SK-N-SH (cell line): ENCODE data around the gene CALML4. TPM values are rescaled to one million over a fixed set of nuclear protein-coding genes. Genes with fewer than 3 reads are reported as not detected.
"Not testable (repeated sequence)": the region's sequence is repeated elsewhere in the genome, so short reads cannot be mapped to it uniquely, and the experiment has no call there.

Experiments used
- CTCF ChIA-PET: fragments of 300-600, 350-600 bp; formaldehyde crosslinking; extraction: SDS; loops from one replicate; lab custom pipeline; 2021; lab: Yijun Ruan, JAX
- POLR2A ChIA-PET: fragments of 350-600 bp; sonication (Branson Sonifier 250); formaldehyde crosslinking; extraction: SDS; loops from one replicate; lab custom pipeline; 2020; ENCODE audit warnings: antibody characterized with exemption, inconsistent platforms; lab: Yijun Ruan, JAX
- DNase-seq: peaks from one replicate; pipeline ENCODE4 v3.0.0; 2012
- H2AFZ ChIP-seq: fragments of 200-600 bp; sonication (generic); 2 replicates; pipeline ENCODE4 v1.8.1; 2016; ENCODE audit warnings: antibody characterized with exemption, mild to moderate bottlenecking, low read depth
- H3F3A ChIP-seq: fragments of 200-600 bp; sonication (generic); replicated peaks from 2 replicates; pipeline ENCODE3; 2016; ENCODE audit warnings: antibody characterized with exemption, mild to moderate bottlenecking; ENCODE audit not compliant: insufficient read depth
- H3K27ac ChIP-seq, 2 experiments: fragments of 200-500 bp in 1 of 2; fragments of 200-600 bp in 1 of 2; sonication (Bioruptor generic) in 1 of 2; sonication (generic), shearing (Covaris generic) in 1 of 2; 2 replicates each; pipeline versions ENCODE4 v1.5.1 to v1.6.1; 2014 to 2016; ENCODE audit warnings: low read depth in 2 of 2, inconsistent platforms in 1 of 2, low read length in 1 of 2, mild to moderate bottlenecking in 1 of 2, mixed read lengths in 1 of 2
- H3K27me3 ChIP-seq: fragments of 200-600 bp; sonication (generic), shearing (Covaris generic); 2 replicates; pipeline ENCODE4 v1.6.1; 2016; ENCODE audit warnings: mixed run types; ENCODE audit not compliant: insufficient read depth
- H3K36me3 ChIP-seq, 2 experiments: fragments of 200-500 bp in 1 of 2; fragments of 200-600 bp in 1 of 2; sonication (Bioruptor generic) in 1 of 2; sonication (generic) in 1 of 2; replicated peaks in 1 of 2; 2 replicates each; pipeline versions ENCODE3 to v1.5.1; 2014 to 2016; ENCODE audit warnings: low read length in 1 of 2, mild to moderate bottlenecking in 1 of 2; ENCODE audit not compliant: insufficient read depth in 2 of 2, control insufficient read depth in 1 of 2
- H3K4me1 ChIP-seq, 2 experiments: fragments of 200-500 bp in 1 of 2; fragments of 200-600 bp in 1 of 2; sonication (Bioruptor generic) in 1 of 2; sonication (generic), shearing (Covaris generic) in 1 of 2; 2 replicates each; pipeline versions ENCODE4 v1.5.1 to v1.6.1; 2014 to 2016; ENCODE audit warnings: low read depth in 1 of 2, low read length in 1 of 2, mixed run types in 1 of 2; ENCODE audit not compliant: insufficient read depth in 2 of 2, control insufficient read depth in 1 of 2
- H3K4me2 ChIP-seq: fragments of 200-600 bp; sonication (generic), shearing (Covaris generic); 2 replicates; pipeline ENCODE4 v1.6.1; 2017; ENCODE audit warnings: mixed run types
- H3K4me3 ChIP-seq, 2 experiments: fragments of 200-500 bp in 1 of 2; fragments of 200-600 bp in 1 of 2; sonication (Bioruptor generic) in 1 of 2; sonication (generic), shearing (Covaris generic) in 1 of 2; 2 replicates each; pipeline versions ENCODE4 v1.5.1 to v1.8.1; 2014 to 2016; ENCODE audit warnings: low read depth in 2 of 2, inconsistent platforms in 1 of 2, low read length in 1 of 2, mild to moderate bottlenecking in 1 of 2, mixed read lengths in 1 of 2, moderate library complexity in 1 of 2
- H3K79me2 ChIP-seq: fragments of 200-600 bp; sonication (generic); 2 replicates; pipeline ENCODE4 v1.8.1; 2017; ENCODE audit warnings: mild to moderate bottlenecking; ENCODE audit not compliant: insufficient read depth
- H3K9ac ChIP-seq: fragments of 200-600 bp; sonication (generic); 2 replicates; pipeline ENCODE4 v1.6.1; 2017; ENCODE audit warnings: mixed run types
- H3K9me2 ChIP-seq: fragments of 200-600 bp; sonication (generic); 2 replicates; pipeline ENCODE4 v1.6.1; 2017; ENCODE audit warnings: mixed run types
- H3K9me3 ChIP-seq: fragments of 200-600 bp; sonication (generic); 2 replicates; pipeline ENCODE4 v1.6.1; 2017; ENCODE audit warnings: mixed run types, mild to moderate bottlenecking, moderate library complexity
- H4K20me1 ChIP-seq: fragments of 200-600 bp; sonication (generic); 2 replicates; pipeline ENCODE4 v1.6.1; 2017; ENCODE audit warnings: mild to moderate bottlenecking, mixed run types; ENCODE audit not compliant: insufficient read depth
- CHD2 ChIP-seq: fragments of 150-350 bp; IDR thresholded peaks from 2 replicates; pipeline ENCODE4 v1.6.1; 2018; ENCODE audit warnings: low read length; ENCODE audit not compliant: partially characterized antibody
- FOXM1 ChIP-seq: IDR thresholded peaks from 2 replicates; pipeline ENCODE4 v1.4.0; 2012; ENCODE audit warnings: low read depth, mild to moderate bottlenecking
- GABPA ChIP-seq: IDR thresholded peaks from 2 replicates; pipeline ENCODE4 v1.4.0; 2012; ENCODE audit warnings: low read depth, mild to moderate bottlenecking
- JUND ChIP-seq: IDR thresholded peaks from 2 replicates; pipeline ENCODE4 v1.4.0; 2012
- MAX ChIP-seq: IDR thresholded peaks from 2 replicates; pipeline ENCODE4 v1.4.0; 2012; ENCODE audit warnings: low read depth
- RAD21 ChIP-seq: IDR thresholded peaks from 2 replicates; pipeline ENCODE4 v1.6.1; 2012; ENCODE audit warnings: mild to moderate bottlenecking, low read length
- REST ChIP-seq: IDR thresholded peaks from 2 replicates; pipeline ENCODE4 v1.6.1; 2012; ENCODE audit warnings: mild to moderate bottlenecking, low read depth, low read length, moderate library complexity
- RFX5 ChIP-seq: IDR thresholded peaks from 2 replicates; pipeline ENCODE4 v1.6.1; 2012; ENCODE audit warnings: mild to moderate bottlenecking, improper control_type of control experiment, low read length
- SIN3A ChIP-seq: IDR thresholded peaks from 2 replicates; pipeline ENCODE4 v1.6.1; 2012; ENCODE audit warnings: low read depth, mild to moderate bottlenecking, low read length, moderate library complexity, borderline replicate concordance
- TCF12 ChIP-seq: IDR thresholded peaks from 2 replicates; pipeline ENCODE4 v1.4.0; 2012
- TEAD4 ChIP-seq: IDR thresholded peaks from 2 replicates; pipeline ENCODE4 v1.4.0; 2012; ENCODE audit warnings: mild to moderate bottlenecking, borderline replicate concordance; ENCODE audit not compliant: insufficient read depth
- USF2 ChIP-seq: fragments of 150-350 bp; IDR thresholded peaks from 2 replicates; pipeline ENCODE4 v1.6.1; 2017; ENCODE audit warnings: antibody characterized with exemption, low read length, low read depth, borderline replicate concordance
- ZBTB33 ChIP-seq: IDR thresholded peaks from 2 replicates; pipeline ENCODE4 v1.4.0; 2012; ENCODE audit warnings: low read depth, borderline replicate concordance
- WGBS: methylation state at CpG from one replicate; pipeline ENCODE4 v1.1.6; 2017; ENCODE audit warnings: low lambda C conversion rate; 5-methylcytosine and 5-hydroxymethylcytosine counted together
- polyA plus RNA-seq, 3 experiments: library from polyadenylated mRNA; depleted of rRNA; stranded (reverse); fragments of >200 nt; gene quantifications; 2 replicates each; pipeline ENCODE4 v1.2.3, GENCODE V29; 2012

Gene CALML4
- polyA plus RNA-seq, 1 of the 3 experiments (the other 2 are of a cell fraction), result 3.1 TPM

GRCh38 chr15:68203486-68203885, 1.6 kb downstream of the CALML4 start:
- CTCF ChIA-PET, result interaction anchor here (0.6 to 1.7 kb wide), 3 partner anchors 9 to 340 kb away, joined by 3 read pairs; no protein-coding TSS in a partner anchor
- Histone ChIP-seq H3K27me3 (no peaks in the 10 kb centered on the region), H2AFZ (no peak overlapping the region), H3K4me1 (peaks cover 0 to 24% of the 10 kb centered on the region in 2 experiments; a peak in 1 of 4 replicates), H3K9me2 (no peaks in the 10 kb centered on the region), H3F3A (no peaks in the 10 kb centered on the region), H3K79me2 (peaks cover 4% of the 10 kb centered on the region; the same call in 1 of the 2 replicates), H3K9me3 (no peaks in the 10 kb centered on the region), H3K9ac (no peak overlapping the region), H4K20me1 (no peaks in the 10 kb centered on the region), H3K4me2 (no peak overlapping the region), H3K4me3 (no peak overlapping the region), H3K27ac (no peak overlapping the region), H3K36me3 (peaks cover 2% of the 10 kb centered on the region in 2 experiments)
- POLR2A ChIA-PET, result no interaction called here
- DNase-seq, result no peak
- TF ChIP-seq RAD21 (no peak), TCF12 (no peak), MAX (no peak), GABPA (no peak), CHD2 (no peak)
- 98% methylated on average over 4 of the region's 5 CpGs for WGBS

- CTCF ChIA-PET, result interaction anchor here (0.6 to 2.7 kb wide), 4 partner anchors 8 to 347 kb away, joined by 3 to 14 read pairs (median 3); no protein-coding TSS in a partner anchor
- H3K9me2 ChIP-seq, H4K20me1 ChIP-seq, DNase-seq, H3K9ac ChIP-seq, POLR2A ChIA-PET, H3K79me2 ChIP-seq, H3F3A ChIP-seq, H3K27ac ChIP-seq, H3K36me3 ChIP-seq, H3K4me3 ChIP-seq, H3K4me2 ChIP-seq, H3K9me3 ChIP-seq, H3K27me3 ChIP-seq, H2AFZ ChIP-seq: not testable (repeated sequence)
- WGBS, result 98% methylated on average over 7 of the region's 7 CpGs
- H3K4me1 ChIP-seq, result peaks cover 0 to 20% of the 10 kb centered on the region in 2 experiments; a peak in 1 of 4 replicates
These were observed 2.1 kb downstream of the CALML4 start for GRCh38 chr15:68202994-68203393.

GRCh38 chr15:68201879-68202261, 3.3 kb downstream of the CALML4 start:
- Histone ChIP-seq H3K4me1 (peaks cover 0 to 20% of the 10 kb centered on the region in 2 experiments; a peak in 1 of 4 replicates), H3K9me3 (no peaks in the 10 kb centered on the region), H3K79me2 (peaks cover 4% of the 10 kb centered on the region; the same call in 1 of the 2 replicates), H2AFZ (no peak overlapping the region), H3K4me3 (no peak overlapping the region), H3K9me2 (no peaks in the 10 kb centered on the region), H4K20me1 (no peaks in the 10 kb centered on the region), H3F3A (no peaks in the 10 kb centered on the region), H3K4me2 (no peak overlapping the region), H3K9ac (no peak overlapping the region), H3K27ac (no peak overlapping the region), H3K27me3 (no peaks in the 10 kb centered on the region), H3K36me3 (peaks cover 0 to 4% of the 10 kb centered on the region in 2 experiments)
- TF ChIP-seq ZBTB33 (no peak), JUND (no peak), USF2 (no peak), REST (no peak), CHD2 (no peak), SIN3A (no peak), FOXM1 (no peak), RFX5 (no peak), TEAD4 (no peak)
- peak; percentile 23 for DNase-seq
- ChIA-PET CTCF (interaction anchor here (0.9 to 2.7 kb wide), 5 partner anchors 9 to 338 kb away, joined by 3 to 14 read pairs (median 3); partner anchors contain the start of gene CLN6), POLR2A (no interaction called here)
- 82% methylated on average over 3 of the region's 3 CpGs for WGBS
